Anterior cingulate cortex (tissue), 58 donors: ENCODE data around the gene FAM210B.
"Not testable (repeated sequence)": the region's sequence is repeated elsewhere in the genome, so short reads cannot be mapped to it uniquely, and the experiment has no call there.

ENCODE experiments used
- DNase-seq, 58 donors: peaks; one replicate each; lab custom pipeline; 2025; lab: John Stamatoyannopoulos, UW

The FAM210B gene

GRCh38 chr20:56360133-56360907 lies 1.5 kb downstream of the FAM210B start:
- DNase-seq, result no peak

GRCh38 chr20:56360908-56361205 lies 2.1 kb downstream of the FAM210B start:
- no peak for DNase-seq

GRCh38 chr20:56361900-56362299 lies 3.1 kb downstream of the FAM210B start:
- DNase-seq, result no peak

- DNase-seq, result no peak
Observed at GRCh38 chr20:56362833-56363413, 4.1 kb downstream of the FAM210B start.

- DNase-seq, result no peak
Observed at GRCh38 chr20:56363491-56363890, 4.7 kb downstream of the FAM210B start.

- DNase-seq, result peak in 15 of 58 donors; percentile 4 to 74 (median 31)
Observed at GRCh38 chr20:56368351-56369134, 9.8 kb downstream of the FAM210B start.

- DNase-seq, result no peak
Observed at GRCh38 chr20:56369179-56369578, 10.4 kb downstream of the FAM210B start.

GRCh38 chr20:56371977-56372376 lies 13.2 kb downstream of the FAM210B start:
- DNase-seq, result peak in 1 of 58 donors; percentile 11

- DNase-seq, result no peak
Observed at GRCh38 chr20:56372850-56373249, 14.1 kb downstream of the FAM210B start.

GRCh38 chr20:56373942-56374341 lies 15.2 kb downstream of the FAM210B start:
- no peak for DNase-seq

GRCh38 chr20:56376331-56376730 lies 17.6 kb downstream of the FAM210B start:
- DNase-seq, result no peak

- DNase-seq, result no peak
Observed at GRCh38 chr20:56378386-56378785, 19.6 kb downstream of the FAM210B start.

GRCh38 chr20:56380375-56380774 lies 21.6 kb downstream of the FAM210B start:
- DNase-seq, result no peak

- no peak for DNase-seq
Observed at GRCh38 chr20:56381501-56381900, 22.7 kb downstream of the FAM210B start.

GRCh38 chr20:56382696-56383095 lies 23.9 kb downstream of the FAM210B start:
- DNase-seq, result no peak

- DNase-seq, result no peak
Observed at GRCh38 chr20:56383334-56383733, 24.6 kb downstream of the FAM210B start.

GRCh38 chr20:56385130-56385529 lies 26.4 kb downstream of the FAM210B start:
- DNase-seq, result no peak

GRCh38 chr20:56386219-56386618 lies 27.4 kb downstream of the FAM210B start:
- DNase-seq, result no peak

- no peak for DNase-seq
Observed at GRCh38 chr20:56388882-56389281, 30.1 kb downstream of the FAM210B start.

- DNase-seq, result no peak
Observed at GRCh38 chr20:56389807-56390206, 31.0 kb downstream of the FAM210B start.

GRCh38 chr20:56390396-56390795 lies 31.6 kb downstream of the FAM210B start:
- not testable (repeated sequence) for DNase-seq

GRCh38 chr20:56391037-56391436 lies 32.3 kb downstream of the FAM210B start:
- no peak for DNase-seq
